Activated naive CD8-positive, alpha-beta T cell treated with anti-CD3 and anti-CD28 coated beads, Interleukin-2, amount 50 U/mL, for 24 hours (primary cell): ENCODE measurements around the gene SRXN1.

Experiments used
- ATAC-seq: fragments of 150-1000 bp; cut with Tn5 transposase; one replicate; pipeline ENCODE4 v1.10.0; 2021
- DNase-seq: peaks from one replicate; pipeline ENCODE4 v3.0.0; 2021
- H3K27ac Mint-ChIP-seq: one replicate; pipeline ENCODE4 v1.8.0; 2021; ENCODE audit warnings: mild to moderate bottlenecking, mixed read lengths
- H3K27me3 Mint-ChIP-seq: one replicate; pipeline ENCODE4 v1.8.0; 2021; ENCODE audit warnings: mixed read lengths
- H3K36me3 Mint-ChIP-seq: one replicate; pipeline ENCODE4 v1.8.0; 2021; ENCODE audit warnings: low read depth, mixed read lengths
- H3K4me1 Mint-ChIP-seq: one replicate; pipeline ENCODE4 v1.8.0; 2021; ENCODE audit warnings: mixed read lengths
- H3K4me3 Mint-ChIP-seq: one replicate; pipeline ENCODE4 v1.8.0; 2021; ENCODE audit warnings: mild to moderate bottlenecking, moderate library complexity, mixed read lengths
- H3K9me3 Mint-ChIP-seq: one replicate; pipeline ENCODE4 v1.8.0; 2021; ENCODE audit warnings: mixed read lengths

Gene SRXN1

GRCh38 chr20:620246-620645 is 32.8 kb downstream of the SRXN1 start:
- H3K4me3 Mint-ChIP-seq, result no peak overlapping the region
- peaks cover 41% of the 10 kb centered on the region for H3K27me3 Mint-ChIP-seq
- ATAC-seq, result no peak
- DNase-seq, result no peak
- H3K27ac Mint-ChIP-seq, result no peak overlapping the region
- no peaks in the 10 kb centered on the region for H3K36me3 Mint-ChIP-seq
- peaks cover 9% of the 10 kb centered on the region for H3K9me3 Mint-ChIP-seq
- H3K4me1 Mint-ChIP-seq, result no peaks in the 10 kb centered on the region

DNA sequence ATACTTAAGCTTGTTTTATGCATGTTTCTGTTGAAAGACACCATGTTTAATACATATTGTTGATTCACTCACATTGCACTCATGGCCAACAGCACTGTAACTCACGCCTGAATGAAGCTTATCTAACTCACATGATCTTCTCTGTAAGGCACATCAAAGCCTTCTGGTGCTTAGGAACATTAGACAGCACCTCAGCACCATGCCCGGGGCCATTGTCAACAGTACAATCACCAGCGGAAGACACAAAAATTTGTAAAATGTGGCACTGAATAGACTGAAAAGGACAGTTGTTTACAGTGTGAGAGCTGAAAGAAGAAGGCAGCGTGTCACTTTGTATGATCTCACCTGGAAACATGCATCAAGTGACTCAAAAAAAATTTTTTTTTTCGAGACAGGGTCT is 34.0 kb downstream of the SRXN1 start:
- H3K4me3 Mint-ChIP-seq, result no peak overlapping the region
- no peaks in the 10 kb centered on the region for H3K36me3 Mint-ChIP-seq
- DNase-seq (no peak), ATAC-seq (no peak)
- H3K4me1 Mint-ChIP-seq, result no peaks in the 10 kb centered on the region
- H3K27ac Mint-ChIP-seq, result no peak overlapping the region
- H3K9me3 Mint-ChIP-seq, result peaks cover 5% of the 10 kb centered on the region
- peaks cover 41% of the 10 kb centered on the region for H3K27me3 Mint-ChIP-seq

GRCh38 chr20:617934-618690 is 34.9 kb downstream of the SRXN1 start:
- no peak for DNase-seq
- no peak overlapping the region for H3K4me3 Mint-ChIP-seq
- H3K27me3 Mint-ChIP-seq, result peaks cover 49% of the 10 kb centered on the region
- H3K36me3 Mint-ChIP-seq, result no peaks in the 10 kb centered on the region
- H3K9me3 Mint-ChIP-seq, result peaks cover 5% of the 10 kb centered on the region
- no peak overlapping the region for H3K27ac Mint-ChIP-seq
- no peak for ATAC-seq
- H3K4me1 Mint-ChIP-seq, result no peaks in the 10 kb centered on the region

- Mint-ChIP-seq H3K36me3 (no peaks in the 10 kb centered on the region), H3K4me3 (no peak overlapping the region), H3K4me1 (peaks cover 9% of the 10 kb centered on the region), H3K9me3 (peaks cover 5% of the 10 kb centered on the region), H3K27me3 (peaks cover 56% of the 10 kb centered on the region), H3K27ac (no peak overlapping the region)
- DNase-seq (no peak), ATAC-seq (no peak)
Observed at GRCh38 chr20:615514-615913, 37.5 kb downstream of the SRXN1 start.

DNA sequence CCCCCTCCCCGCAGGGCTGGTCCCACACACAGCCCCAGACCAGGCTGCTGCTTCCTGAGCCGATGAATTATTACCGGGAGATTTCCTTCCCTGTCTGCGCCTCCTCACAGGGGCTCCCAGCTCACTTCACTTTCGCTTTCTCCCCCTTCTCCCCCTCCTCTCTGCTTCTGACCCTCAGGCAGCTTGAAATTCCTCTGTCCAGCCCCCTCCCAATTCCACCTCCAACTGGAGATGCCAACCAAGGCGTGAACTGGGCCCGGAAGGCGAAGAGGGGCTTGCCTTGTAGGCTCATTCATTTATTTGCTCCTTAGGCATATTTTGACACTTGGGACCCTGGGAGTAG is 41.2 kb downstream of the SRXN1 start:
- H3K4me3 Mint-ChIP-seq, result no peak overlapping the region
- no peak overlapping the region for H3K27ac Mint-ChIP-seq
- peaks cover 10% of the 10 kb centered on the region for H3K4me1 Mint-ChIP-seq
- H3K27me3 Mint-ChIP-seq, result peaks cover 57% of the 10 kb centered on the region
- ATAC-seq, result no peak
- no peak for DNase-seq
- no peaks in the 10 kb centered on the region for H3K9me3 Mint-ChIP-seq
- no peaks in the 10 kb centered on the region for H3K36me3 Mint-ChIP-seq

DNA sequence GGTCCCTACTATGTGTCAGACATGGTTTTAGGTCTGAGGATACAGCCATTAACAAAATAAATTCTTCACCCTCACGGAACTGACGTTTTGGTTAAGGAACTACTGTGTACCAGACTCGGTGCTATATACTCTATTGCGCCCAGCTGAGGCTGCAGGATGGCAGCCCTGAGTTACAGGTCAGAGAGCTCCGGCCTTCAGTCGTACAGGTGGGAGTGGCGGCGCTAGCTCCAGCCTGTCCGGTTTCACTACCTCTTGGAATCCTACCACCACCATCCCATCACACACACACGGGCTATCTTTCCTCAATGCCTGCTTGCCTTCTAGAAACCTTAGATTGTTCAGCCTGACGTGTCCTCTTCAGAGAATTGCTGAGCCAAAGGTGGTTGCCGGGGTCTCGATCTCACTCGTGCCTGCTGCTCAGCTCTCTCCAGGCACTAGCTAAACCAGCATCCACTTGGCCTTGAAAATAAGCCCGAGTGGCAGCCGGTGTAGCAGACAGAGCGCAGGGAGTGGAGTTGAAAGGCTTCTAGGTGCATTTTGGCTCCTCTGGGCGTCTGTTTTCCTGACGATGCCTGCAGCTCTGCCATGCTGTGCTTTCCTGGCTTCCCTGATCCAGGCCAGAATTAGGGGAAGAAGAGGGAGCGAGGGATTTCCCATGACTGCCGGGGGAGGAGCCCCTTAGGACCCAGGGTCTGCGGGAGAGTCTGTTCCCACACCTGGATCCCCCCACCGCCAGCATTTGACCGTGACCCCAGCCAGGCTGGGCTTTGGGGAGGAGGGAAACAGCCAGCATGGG is 41.8 kb downstream of the SRXN1 start:
- no peaks in the 10 kb centered on the region for H3K9me3 Mint-ChIP-seq
- ATAC-seq (no peak), DNase-seq (no peak)
- H3K27ac Mint-ChIP-seq, result no peak overlapping the region
- H3K36me3 Mint-ChIP-seq, result no peaks in the 10 kb centered on the region
- peaks cover 10% of the 10 kb centered on the region for H3K4me1 Mint-ChIP-seq
- peaks cover 53% of the 10 kb centered on the region for H3K27me3 Mint-ChIP-seq
- H3K4me3 Mint-ChIP-seq, result no peak overlapping the region

GRCh38 chr20:610130-611046 is 42.6 kb downstream of the SRXN1 start, which contains the start of gene TCF15:
TSS of gene TCF15 (minus strand) at chr20:610309. CDS start at chr20:610237, 72 bp downstream.
- no peak within 1 kb of the TSS for H3K4me3 Mint-ChIP-seq
- H3K27ac Mint-ChIP-seq, result no peak within 1 kb of the TSS
- no peaks in the 10 kb centered on the region for H3K36me3 Mint-ChIP-seq
- ATAC-seq (peak; percentile 26), DNase-seq (peak; percentile 18)
- peaks cover 53% of the 10 kb centered on the region for H3K27me3 Mint-ChIP-seq
- H3K4me1 Mint-ChIP-seq, result peaks cover 10% of the 10 kb centered on the region
- H3K9me3 Mint-ChIP-seq, result no peaks in the 10 kb centered on the region

DNA sequence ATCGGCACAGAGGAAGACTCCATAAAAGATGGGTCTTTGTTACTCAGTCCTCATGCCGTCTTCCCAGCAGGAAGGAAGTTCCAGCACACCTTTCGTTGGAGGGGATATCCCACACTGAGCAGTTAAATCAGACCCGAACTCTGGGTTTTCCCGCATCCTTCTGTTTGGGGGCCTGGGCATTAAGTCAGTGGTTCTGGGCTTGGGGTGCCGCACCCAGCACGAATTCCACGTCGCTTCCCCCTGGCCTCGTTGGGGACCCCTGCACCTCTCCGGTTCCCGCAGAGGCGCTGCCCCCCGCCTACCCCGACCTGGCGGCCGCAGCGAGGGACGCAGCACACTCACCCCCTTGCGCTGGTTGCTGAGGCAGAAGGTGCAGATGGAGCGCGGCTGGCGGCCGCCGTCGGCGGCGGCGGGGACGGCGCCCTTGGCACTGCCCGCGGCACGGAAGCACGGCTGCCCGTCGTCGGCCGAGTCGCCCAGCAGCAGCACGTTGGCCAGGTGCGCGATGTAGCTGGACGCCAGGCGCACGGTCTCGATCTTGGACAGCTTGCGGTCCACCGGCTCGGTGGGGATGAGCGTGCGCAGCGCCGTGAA is 43.5 kb downstream of the SRXN1 start:
- Mint-ChIP-seq H3K9me3 (no peaks in the 10 kb centered on the region), H3K36me3 (no peaks in the 10 kb centered on the region), H3K4me1 (peaks cover 10% of the 10 kb centered on the region), H3K4me3 (no peak overlapping the region), H3K27ac (no peak overlapping the region), H3K27me3 (peaks cover 53% of the 10 kb centered on the region)
- DNase-seq (no peak), ATAC-seq (no peak)

- Mint-ChIP-seq H3K27me3 (peaks cover 53% of the 10 kb centered on the region), H3K27ac (no peak overlapping the region), H3K4me3 (no peak overlapping the region), H3K36me3 (no peaks in the 10 kb centered on the region), H3K9me3 (no peaks in the 10 kb centered on the region), H3K4me1 (peaks cover 10% of the 10 kb centered on the region)
- ATAC-seq (no peak), DNase-seq (no peak)
Observed at GRCh38 chr20:608970-609369, 44.0 kb downstream of the SRXN1 start.

DNA sequence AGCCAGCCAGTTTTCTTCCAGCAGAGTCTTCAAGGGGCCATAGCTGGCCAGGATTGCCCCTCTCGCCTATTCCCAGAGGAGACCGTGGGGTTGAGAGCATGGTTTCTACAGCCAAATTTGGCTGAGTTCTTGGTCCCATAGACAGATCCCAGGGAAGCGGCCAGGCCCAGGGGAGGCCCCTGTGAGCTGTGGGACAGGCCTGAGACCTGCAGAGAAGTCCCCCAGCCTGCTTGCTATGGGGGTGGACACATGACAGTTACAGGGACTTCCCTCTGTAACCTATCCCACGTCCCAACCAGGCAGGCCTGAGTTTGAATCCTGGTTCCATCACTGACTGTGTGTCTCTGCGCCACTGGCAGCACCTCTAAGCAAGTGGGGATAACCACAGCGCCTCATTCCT is 45.5 kb downstream of the SRXN1 start:
- Mint-ChIP-seq H3K9me3 (no peaks in the 10 kb centered on the region), H3K4me1 (peaks cover 10% of the 10 kb centered on the region), H3K4me3 (no peak overlapping the region), H3K27ac (no peak overlapping the region), H3K27me3 (peaks cover 39% of the 10 kb centered on the region), H3K36me3 (no peaks in the 10 kb centered on the region)
- ATAC-seq (no peak), DNase-seq (no peak)

GRCh38 chr20:605237-605636 is 47.8 kb downstream of the SRXN1 start:
- no peak for ATAC-seq

DNA sequence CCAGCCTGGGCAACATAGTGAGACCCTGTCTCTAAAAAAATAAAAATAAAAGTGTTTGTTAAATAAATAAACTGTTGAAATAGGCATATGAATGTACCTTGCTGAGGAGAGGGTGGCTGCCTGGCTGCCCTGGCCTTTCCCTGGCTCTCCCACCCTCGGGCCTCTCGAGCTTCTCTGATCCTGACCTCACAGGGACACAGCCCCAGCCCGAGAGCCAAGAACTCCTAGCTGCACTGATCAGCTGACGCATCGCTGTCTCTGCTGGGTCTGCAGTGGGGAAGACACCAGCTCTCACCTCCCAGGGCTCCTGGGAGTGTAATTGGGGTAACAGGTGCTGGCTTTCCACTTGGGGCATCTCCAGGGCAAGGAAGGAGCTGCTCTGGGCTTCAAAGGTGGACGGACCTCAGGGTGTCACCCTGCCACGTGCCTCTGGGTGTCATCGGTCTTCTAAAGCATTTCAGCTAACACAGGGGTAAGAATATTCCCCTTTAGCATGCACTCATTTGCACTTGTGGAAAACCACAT is 49.8 kb downstream of the SRXN1 start:
- DNase-seq (no peak), ATAC-seq (no peak)
- no peak overlapping the region for H3K27ac Mint-ChIP-seq
- H3K36me3 Mint-ChIP-seq, result no peaks in the 10 kb centered on the region
- no peak overlapping the region for H3K4me3 Mint-ChIP-seq
- H3K27me3 Mint-ChIP-seq, result peaks cover 8% of the 10 kb centered on the region
- H3K9me3 Mint-ChIP-seq, result no peaks in the 10 kb centered on the region
- H3K4me1 Mint-ChIP-seq, result no peaks in the 10 kb centered on the region

More at GRCh38 chr20:605237-605636, 47.8 kb downstream of the SRXN1 start:
- Mint-ChIP-seq H3K4me1 (no peaks in the 10 kb centered on the region), H3K4me3 (no peak overlapping the region), H3K9me3 (no peaks in the 10 kb centered on the region), H3K27me3 (peaks cover 20% of the 10 kb centered on the region), H3K27ac (no peak overlapping the region), H3K36me3 (no peaks in the 10 kb centered on the region)
- no peak for DNase-seq

DNA sequence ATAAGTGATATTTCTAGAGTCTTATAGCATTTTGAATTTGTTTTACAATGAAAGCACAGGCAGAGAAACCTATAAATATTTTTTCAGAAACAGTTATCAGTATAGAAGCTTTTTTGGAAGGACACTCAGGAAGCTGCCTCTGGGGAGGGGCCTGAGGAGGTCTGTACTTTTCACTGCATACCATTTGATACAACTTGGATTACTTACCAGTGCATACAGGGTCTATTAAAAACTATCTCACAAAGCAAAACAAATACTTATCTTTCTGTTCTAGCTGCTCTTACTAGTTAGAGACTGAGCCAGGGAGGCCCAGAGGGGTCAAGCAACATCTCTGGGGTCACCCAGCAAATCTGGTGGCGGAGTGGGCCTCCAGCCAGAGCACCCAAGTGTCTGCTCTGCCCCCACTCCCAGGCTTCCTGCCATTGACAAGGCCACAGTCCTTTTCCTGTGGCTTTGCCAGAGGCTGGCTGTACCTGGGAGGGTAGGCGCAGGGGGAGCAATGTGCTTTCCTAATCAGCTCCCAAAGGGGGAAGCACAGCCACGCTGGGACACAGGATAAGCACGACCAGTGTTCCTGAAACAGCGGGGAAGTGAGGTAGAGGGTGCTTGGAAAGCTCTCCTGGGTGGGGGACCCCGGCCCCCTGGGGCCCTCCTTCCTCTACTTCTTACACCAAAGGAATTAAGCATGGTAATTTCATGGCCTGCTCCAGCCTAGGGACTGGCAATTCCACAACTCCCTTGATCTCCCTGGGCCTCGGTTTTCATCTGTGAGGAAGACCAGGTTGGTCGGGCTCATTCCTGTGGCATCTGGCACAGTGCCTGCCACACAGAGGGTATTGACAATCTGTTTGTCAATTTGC is 50.7 kb downstream of the SRXN1 start:
- Mint-ChIP-seq H3K27me3 (no peaks in the 10 kb centered on the region), H3K9me3 (no peaks in the 10 kb centered on the region), H3K27ac (no peak overlapping the region), H3K4me3 (no peak overlapping the region), H3K36me3 (no peaks in the 10 kb centered on the region), H3K4me1 (no peaks in the 10 kb centered on the region)
- ATAC-seq (no peak), DNase-seq (no peak)
